HCT116 (cell line): ENCODE measurements around the gene AIF1L. TPM values are rescaled to one million over a fixed set of nuclear protein-coding genes. Genes with fewer than 3 reads are reported as not detected.

Experiments used
- ATAC-seq: fragments of 200-7000 bp; cut with Tn5 transposase; 2 replicates; pipeline ENCODE4 v1.9.1; 2020; ENCODE audit warnings: mild to moderate bottlenecking, moderate library complexity
- BruUV-seq: library from RNA; stranded (reverse); fragments of 400-500 nt; replicated peaks from 2 replicates; lab custom pipeline; 2021; lab: Mats Ljungman, UMichigan
- CTCF ChIA-PET: fragments of 300-600 bp; sonication (Branson Sonifier 250); formaldehyde crosslinking; loops from one replicate; lab custom pipeline; 2021; ENCODE audit warnings: antibody characterized with exemption; lab: Charles Lee
- POLR2A ChIA-PET: fragments of 300-600, 350-600 bp; sonication (Branson Sonifier 250); formaldehyde crosslinking; loops from one replicate; lab custom pipeline; 2021; ENCODE audit warnings: antibody characterized with exemption; lab: Charles Lee
- RAD21 ChIA-PET, 2 experiments: fragments of 300-600 bp; sonication (Branson Sonifier 250); formaldehyde crosslinking; loops; one replicate each; lab custom pipeline; 2023; ENCODE audit warnings: low total read pairs in 2 of 2; ENCODE audit not compliant: uncharacterized antibody in 2 of 2, unreplicated experiment in 2 of 2, low non-redundant PET in 1 of 2; lab: Charles Lee
- DNase-seq: peaks from one replicate; pipeline ENCODE4 v3.0.0-alpha.2; 2010; ENCODE audit warnings: low read depth, low spot score
- H2AFZ ChIP-seq: fragments of 200-600 bp; shearing (Covaris generic), sonication (generic); 2 replicates; pipeline ENCODE4 v1.6.1; 2017; ENCODE audit warnings: low read depth, mixed run types, mixed read lengths, antibody characterized with exemption, low read length; ENCODE audit not compliant: poor library complexity, severe bottlenecking
- H3K27ac ChIP-seq: 2 replicates; pipeline ENCODE4 v1.5.1; 2012; ENCODE audit warnings: low read depth, low read length
- H3K27me3 ChIP-seq: fragments of 200-600 bp; sonication (generic); 2 replicates; pipeline ENCODE4 v1.6.1; 2016; ENCODE audit warnings: mixed run types, low read length, mixed read lengths; ENCODE audit not compliant: insufficient read depth
- H3K36me3 ChIP-seq, 2 experiments: fragments of 200-500 bp in 1 of 2; fragments of 200-600 bp in 1 of 2; sonication (Bioruptor generic) in 1 of 2; sonication (generic) in 1 of 2; 2 replicates each; pipeline versions ENCODE4 v1.5.1 to v1.6.1; 2014 to 2016; ENCODE audit warnings: low read length in 2 of 2, inconsistent platforms in 1 of 2, mixed read lengths in 1 of 2, mixed run types in 1 of 2; ENCODE audit not compliant: insufficient read depth in 2 of 2, control insufficient read depth in 1 of 2
- H3K4me1 ChIP-seq, 2 experiments: fragments of 200-600 bp in 1 of 2; sonication (generic) in 1 of 2; 2 replicates each; pipeline versions ENCODE4 v1.5.1 to v1.6.1; 2012 to 2017; ENCODE audit warnings: low read length in 2 of 2, inconsistent platforms in 1 of 2, mild to moderate bottlenecking in 1 of 2, mixed read lengths in 1 of 2, mixed run types in 1 of 2, moderate library complexity in 1 of 2; ENCODE audit not compliant: insufficient read depth in 2 of 2, control insufficient read depth in 1 of 2
- H3K4me2 ChIP-seq: fragments of 200-600 bp; sonication (generic); 2 replicates; pipeline ENCODE4 v1.6.1; 2017; ENCODE audit warnings: mixed run types, low read length, mixed read lengths
- H3K4me3 ChIP-seq, 2 experiments: fragments of 200-600 bp in 1 of 2; sonication (generic) in 1 of 2; replicated peaks in 1 of 2; 2 replicates each; pipeline ENCODE4 v1.5.1; 2011 to 2016; ENCODE audit warnings: low read length in 2 of 2, control low read depth in 1 of 2, low read depth in 1 of 2, mild to moderate bottlenecking in 1 of 2, mixed read lengths in 1 of 2, mixed run types in 1 of 2
- H3K79me2 ChIP-seq: fragments of 200-600 bp; sonication (generic); 2 replicates; pipeline ENCODE4 v1.6.1; 2017; ENCODE audit warnings: mild to moderate bottlenecking, mixed run types, low read length, moderate library complexity, mixed read lengths; ENCODE audit not compliant: insufficient read depth
- H3K9ac ChIP-seq: fragments of 200-600 bp; sonication (generic); 2 replicates; pipeline ENCODE4 v1.6.1; 2016; ENCODE audit warnings: low read length, mixed read lengths
- H3K9me2 ChIP-seq: fragments of 200-600 bp; sonication (generic), shearing (Covaris generic); 2 replicates; pipeline ENCODE4 v1.6.1; 2017; ENCODE audit warnings: mixed run types, mild to moderate bottlenecking, moderate library complexity; ENCODE audit not compliant: insufficient read depth
- H3K9me3 ChIP-seq, 2 experiments: fragments of 200-500 bp in 1 of 2; fragments of 200-600 bp in 1 of 2; sonication (Bioruptor generic) in 1 of 2; sonication (generic) in 1 of 2; 2 replicates each; pipeline ENCODE4 v1.6.1; 2014 to 2017; ENCODE audit warnings: low read length in 2 of 2, mixed read lengths in 2 of 2, inconsistent platforms in 1 of 2, low read depth in 1 of 2, mild to moderate bottlenecking in 1 of 2, mixed run types in 1 of 2, moderate library complexity in 1 of 2; ENCODE audit not compliant: control insufficient read depth in 1 of 2, insufficient read depth in 1 of 2
- H4K20me1 ChIP-seq: fragments of 200-600 bp; sonication (generic), shearing (Covaris generic); 2 replicates; pipeline ENCODE4 v1.6.1; 2017; ENCODE audit warnings: mixed run types, mild to moderate bottlenecking, moderate library complexity; ENCODE audit not compliant: insufficient read depth
- FOSL1 ChIP-seq: IDR thresholded peaks from 2 replicates; pipeline ENCODE4 v1.6.1; 2012; ENCODE audit warnings: low read depth
- POLR2A ChIP-seq: IDR thresholded peaks from 2 replicates; pipeline ENCODE4 v1.7.0; 2011; ENCODE audit warnings: borderline replicate concordance; ENCODE audit not compliant: insufficient read depth, insufficient read length; ENCODE audit errors: extremely low read depth
- ZBTB33 ChIP-seq: IDR thresholded peaks from 2 replicates; pipeline ENCODE4 v1.6.1; 2011; ENCODE audit warnings: mild to moderate bottlenecking, low read length, moderate library complexity; ENCODE audit not compliant: insufficient replicate concordance; ENCODE audit errors: extremely low read depth
- ZNF274 ChIP-seq: fragments of 200-500 bp; sonication (Bioruptor generic); IDR thresholded peaks from 2 replicates; pipeline ENCODE4 v1.6.1; 2014; ENCODE audit warnings: mild to moderate bottlenecking, low read depth, low read length, inconsistent platforms
- intact Hi-C: fragments of 100-400 bp; cut with micrococcal nuclease; formaldehyde crosslinking; loops from 2 replicates; pipeline ENCODE4 v1.10.0; 2022
- total RNA-seq: library from RNA; stranded (reverse); gene quantifications from one replicate; pipeline ENCODE4 v1.2.1, GENCODE V29; 2021; ENCODE audit not compliant: unreplicated experiment
- TF ChIP-seq, protein P1 (sequence below): IDR thresholded peaks from 2 replicates; pipeline ENCODE4 v1.6.1; 2012; ENCODE audit warnings: low read depth

Gene AIF1L
- total RNA-seq, 1 experiment from 2014 or later: 34.0 TPM

- H3K4me3 ChIP-seq: no peak overlapping the region
- POLR2A ChIA-PET: no interaction called here
Observed at GRCh38 chr9:131140550-131140949, 44.2 kb downstream of the AIF1L start.

More at GRCh38 chr9:131140550-131140949, 44.2 kb downstream of the AIF1L start:
- Histone ChIP-seq H3K4me1 (no peaks in the 10 kb centered on the region), H3K27ac (no peak overlapping the region), H2AFZ (no peak overlapping the region), H3K79me2 (no peaks in the 10 kb centered on the region; the same call in 1 of the 2 replicates), H3K9me2 (no peaks in the 10 kb centered on the region), H3K36me3 (peaks cover 63 to 73% of the 10 kb centered on the region in 2 experiments), H3K9me3 (no peaks in the 10 kb centered on the region), H4K20me1 (no peaks in the 10 kb centered on the region), H3K27me3 (no peaks in the 10 kb centered on the region), H3K4me2 (no peak overlapping the region), H3K9ac (no peak overlapping the region)
- ATAC-seq (no peak), DNase-seq (no peak)
- BruUV-seq: no TSS peak
- RAD21 ChIA-PET: no interaction called here
- CTCF ChIA-PET: no interaction called here
- TF ChIP-seq ZBTB33 (no peak), POLR2A (no peak), FOSL1 (no peak), ZNF274 (no peak)
- TF ChIP-seq, protein P1, sequence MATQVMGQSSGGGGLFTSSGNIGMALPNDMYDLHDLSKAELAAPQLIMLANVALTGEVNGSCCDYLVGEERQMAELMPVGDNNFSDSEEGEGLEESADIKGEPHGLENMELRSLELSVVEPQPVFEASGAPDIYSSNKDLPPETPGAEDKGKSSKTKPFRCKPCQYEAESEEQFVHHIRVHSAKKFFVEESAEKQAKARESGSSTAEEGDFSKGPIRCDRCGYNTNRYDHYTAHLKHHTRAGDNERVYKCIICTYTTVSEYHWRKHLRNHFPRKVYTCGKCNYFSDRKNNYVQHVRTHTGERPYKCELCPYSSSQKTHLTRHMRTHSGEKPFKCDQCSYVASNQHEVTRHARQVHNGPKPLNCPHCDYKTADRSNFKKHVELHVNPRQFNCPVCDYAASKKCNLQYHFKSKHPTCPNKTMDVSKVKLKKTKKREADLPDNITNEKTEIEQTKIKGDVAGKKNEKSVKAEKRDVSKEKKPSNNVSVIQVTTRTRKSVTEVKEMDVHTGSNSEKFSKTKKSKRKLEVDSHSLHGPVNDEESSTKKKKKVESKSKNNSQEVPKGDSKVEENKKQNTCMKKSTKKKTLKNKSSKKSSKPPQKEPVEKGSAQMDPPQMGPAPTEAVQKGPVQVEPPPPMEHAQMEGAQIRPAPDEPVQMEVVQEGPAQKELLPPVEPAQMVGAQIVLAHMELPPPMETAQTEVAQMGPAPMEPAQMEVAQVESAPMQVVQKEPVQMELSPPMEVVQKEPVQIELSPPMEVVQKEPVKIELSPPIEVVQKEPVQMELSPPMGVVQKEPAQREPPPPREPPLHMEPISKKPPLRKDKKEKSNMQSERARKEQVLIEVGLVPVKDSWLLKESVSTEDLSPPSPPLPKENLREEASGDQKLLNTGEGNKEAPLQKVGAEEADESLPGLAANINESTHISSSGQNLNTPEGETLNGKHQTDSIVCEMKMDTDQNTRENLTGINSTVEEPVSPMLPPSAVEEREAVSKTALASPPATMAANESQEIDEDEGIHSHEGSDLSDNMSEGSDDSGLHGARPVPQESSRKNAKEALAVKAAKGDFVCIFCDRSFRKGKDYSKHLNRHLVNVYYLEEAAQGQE: no peak
- intact Hi-C loops: no loop called here
